Measurements from ENCODE around the gene TINCR.
"Not testable (repeated sequence)": the region's sequence is repeated elsewhere in the genome, so short reads cannot be mapped to it uniquely, and the experiment has no call there.

The TINCR gene

DNA sequence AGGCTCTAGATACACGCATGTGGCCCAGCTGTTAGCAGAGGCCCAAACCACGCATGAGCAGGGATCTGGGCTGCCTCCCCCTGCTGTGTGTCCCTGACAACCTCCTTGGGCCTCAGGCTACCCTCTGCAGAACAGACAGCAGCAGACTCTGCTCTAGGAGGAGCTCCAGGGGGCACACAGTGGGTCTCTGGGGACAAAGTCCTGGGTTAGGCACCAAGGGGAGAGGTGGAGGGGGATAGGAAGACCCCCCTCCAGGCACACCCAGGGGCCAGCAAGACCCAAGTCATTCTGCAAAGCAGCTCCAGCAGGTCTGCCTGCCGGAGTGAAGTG lies 8.0 kb downstream of the TINCR start:
- DNase-seq (ENCODE audit: low read depth in 2 of 2): no peak

DNA sequence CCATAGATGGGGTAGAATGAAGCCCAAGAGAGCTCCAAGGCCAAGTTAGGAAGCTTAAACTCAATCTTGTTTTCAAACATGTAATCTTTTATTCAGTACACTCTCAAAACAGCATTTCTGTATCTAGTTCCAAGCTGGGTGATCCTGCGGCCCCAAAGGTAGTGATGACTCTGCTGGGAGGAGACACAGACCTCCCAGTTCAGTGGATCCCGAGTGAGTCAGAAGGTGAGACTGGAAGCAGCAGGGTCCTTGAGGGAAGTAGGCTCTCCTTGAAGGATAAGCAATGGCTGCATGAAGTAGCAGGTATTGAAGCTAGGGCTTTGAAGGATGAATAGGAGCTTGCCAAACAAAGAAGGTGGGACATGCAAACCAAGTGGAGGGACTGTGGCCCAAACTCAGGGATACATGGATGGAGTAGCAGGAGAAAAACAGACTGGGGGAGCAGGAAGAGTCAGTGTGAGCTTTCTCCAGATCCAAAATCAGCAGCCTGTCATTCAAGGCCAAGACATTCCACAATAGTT lies 9.6 kb downstream of the TINCR start:
- no peak for DNase-seq (ENCODE audit: low read depth in 2 of 2)

DNA sequence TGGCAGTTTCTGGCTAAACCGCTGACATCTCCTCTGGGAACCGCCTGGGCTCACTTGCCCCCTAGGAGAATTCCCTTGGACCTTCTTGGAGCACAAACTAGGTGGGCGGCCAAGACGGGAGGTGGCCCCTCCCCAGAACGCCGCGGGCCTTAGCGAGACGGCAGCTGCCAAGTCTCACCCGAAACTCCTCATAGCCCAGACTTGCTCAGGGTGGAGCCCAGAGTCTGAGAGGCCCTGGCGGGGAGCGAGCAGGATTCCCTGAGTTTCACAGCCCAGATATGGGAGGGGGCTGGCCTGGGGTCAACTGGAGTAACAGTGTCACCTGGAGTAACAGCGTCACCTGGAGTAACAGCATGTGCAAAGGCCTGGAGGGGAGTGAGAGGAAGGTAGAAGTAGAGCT lies 10.1 kb downstream of the TINCR start:
- no peak for DNase-seq (ENCODE audit: low read depth in 2 of 2)

DNA sequence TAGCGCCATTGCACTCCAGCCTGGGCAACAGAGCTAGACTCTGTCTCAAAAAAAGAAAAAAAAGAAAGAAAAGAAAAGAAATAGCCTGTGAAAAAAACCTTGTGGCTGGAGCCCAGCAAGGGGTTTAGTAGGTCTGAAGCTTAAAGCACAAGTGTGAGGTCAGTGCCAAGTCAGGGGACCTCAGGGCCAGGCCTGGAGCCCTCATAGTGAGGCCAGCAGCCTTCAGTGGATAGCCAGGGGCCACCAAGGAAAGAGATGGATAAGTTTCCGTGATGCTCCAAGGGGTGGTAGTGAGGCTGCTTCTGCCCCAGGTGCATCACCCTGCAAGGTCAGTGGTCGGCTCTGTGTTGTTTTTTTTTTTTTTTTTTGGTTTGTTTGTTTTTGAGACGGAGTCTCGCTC lies 12.9 kb downstream of the TINCR start:
- no peak for DNase-seq (ENCODE audit: low read depth in 2 of 2)

DNA sequence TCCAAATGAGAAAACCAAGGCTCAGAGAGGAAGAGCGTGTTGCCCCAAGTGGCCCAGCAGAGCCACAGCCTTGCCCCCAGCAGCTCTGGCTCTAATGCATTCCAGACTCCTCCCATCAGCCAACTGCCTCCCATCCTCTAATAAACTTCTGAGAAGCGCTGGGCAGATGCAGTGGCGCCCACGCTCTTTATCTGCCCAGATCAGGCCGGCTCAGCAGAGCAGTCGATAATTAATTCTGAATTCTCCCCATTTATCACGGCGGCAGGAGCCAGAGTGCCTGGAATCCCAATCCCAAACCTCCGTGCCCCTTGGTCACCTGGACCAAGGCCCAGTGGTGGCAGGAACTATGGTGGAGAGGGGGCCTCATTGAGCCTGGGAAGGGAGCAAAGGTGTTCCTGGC lies 13.9 kb downstream of the TINCR start:
- no peak for DNase-seq (ENCODE audit: low read depth in 2 of 2)

DNA sequence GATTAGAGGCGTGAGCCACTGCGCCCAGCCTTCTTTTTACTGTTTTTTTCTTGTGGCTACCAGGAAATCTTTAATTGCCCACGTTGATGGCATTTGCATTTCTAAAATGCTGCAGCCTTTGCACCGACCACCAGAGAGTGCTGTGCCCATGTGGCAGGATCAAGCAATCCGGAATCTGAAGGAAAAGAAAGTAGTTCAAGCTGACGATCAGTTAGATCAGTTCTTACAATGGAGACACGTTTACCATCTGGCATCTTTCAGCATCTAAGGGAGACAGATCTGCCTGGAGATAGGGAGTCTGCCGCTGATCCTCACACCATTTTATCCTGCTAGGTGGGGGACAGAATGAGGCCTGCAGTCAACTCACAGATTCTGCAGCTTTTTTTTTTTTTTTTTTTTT lies 19.9 kb downstream of the TINCR start:
- no peak for DNase-seq (ENCODE audit: low read depth in 2 of 2)

DNA sequence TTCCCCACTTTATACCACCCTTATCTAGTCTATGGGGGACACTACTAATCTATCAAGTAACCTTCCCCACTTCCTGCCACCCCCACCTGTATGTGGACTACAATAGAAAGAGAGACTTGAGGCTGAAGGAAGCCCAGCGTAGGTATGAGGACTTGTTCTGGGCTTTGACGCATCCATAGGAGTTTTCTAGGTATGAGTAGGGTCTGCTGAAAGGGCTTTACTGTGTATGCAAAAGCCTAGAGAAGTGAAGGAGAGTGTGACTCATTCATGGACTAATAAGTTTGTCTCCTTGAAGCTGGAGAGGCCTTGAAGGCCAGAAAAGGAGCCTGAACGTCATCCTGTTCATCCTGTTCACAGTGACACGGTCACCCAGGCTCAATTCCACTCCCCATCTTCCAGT lies 21.8 kb downstream of the TINCR start:
- DNase-seq (ENCODE audit: low read depth in 2 of 2): no peak

DNA sequence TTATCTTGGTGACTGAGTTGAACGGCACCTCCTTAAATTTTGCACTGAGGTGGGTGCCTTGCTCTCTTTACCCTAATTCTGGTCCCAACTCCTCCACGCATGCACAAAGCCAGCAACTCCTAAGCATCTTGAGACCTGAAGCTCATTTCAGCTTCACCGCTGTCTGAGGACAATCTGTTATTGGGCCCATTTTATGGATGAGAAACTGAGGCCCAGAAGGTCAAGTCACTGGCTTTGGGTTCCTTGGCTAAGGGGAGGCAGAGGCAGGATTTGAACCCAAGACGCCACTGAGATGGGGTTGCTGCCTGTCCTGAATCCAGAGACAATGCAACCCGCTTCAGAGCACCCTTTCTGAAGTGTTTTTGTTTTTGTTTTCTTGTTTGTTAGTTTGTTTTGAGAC lies 22.7 kb downstream of the TINCR start:
- no peak for DNase-seq (ENCODE audit: low read depth in 2 of 2)

DNA sequence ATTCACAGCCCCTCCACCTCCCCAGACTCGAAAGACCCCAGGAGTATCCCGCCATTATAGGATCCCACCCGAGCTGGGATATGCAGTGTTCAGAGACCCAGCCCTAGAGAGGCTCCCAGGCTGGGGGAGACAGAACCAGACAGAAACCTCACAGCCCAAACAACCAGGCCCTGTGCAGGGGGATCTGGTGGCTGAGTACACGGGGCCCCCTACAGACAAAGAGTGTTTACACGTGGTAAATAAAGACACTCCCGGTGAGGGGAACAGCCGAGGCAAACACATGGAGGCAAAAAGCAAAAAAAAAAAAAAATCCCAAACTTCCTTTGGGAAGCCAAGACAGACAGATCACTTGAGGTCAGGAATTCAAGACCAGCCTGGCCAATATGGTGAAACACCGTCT lies 25.1 kb downstream of the TINCR start:
- DNase-seq (ENCODE audit: low read depth in 2 of 2): no peak

DNA sequence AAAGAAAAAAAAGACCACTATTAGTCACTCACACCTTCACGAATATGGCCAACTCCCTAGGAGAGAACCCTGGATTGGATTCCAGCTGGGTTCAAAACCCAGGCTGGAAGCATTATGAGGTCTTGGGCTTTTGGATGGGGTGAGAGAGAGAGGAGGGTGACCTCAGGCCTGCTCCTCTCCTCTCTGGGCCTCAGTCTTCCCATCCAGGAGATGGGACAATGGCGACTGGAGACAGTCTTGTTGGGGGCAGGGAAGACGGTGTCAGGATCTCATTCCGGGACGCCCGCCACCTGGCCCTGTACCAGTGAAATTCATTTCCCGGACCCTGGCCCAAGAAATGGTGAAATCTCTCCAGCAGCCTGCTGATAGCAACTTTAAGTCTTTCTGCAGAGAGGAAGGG lies 26.3 kb downstream of the TINCR start:
- DNase-seq (ENCODE audit: low read depth in 2 of 2): no peak

DNA sequence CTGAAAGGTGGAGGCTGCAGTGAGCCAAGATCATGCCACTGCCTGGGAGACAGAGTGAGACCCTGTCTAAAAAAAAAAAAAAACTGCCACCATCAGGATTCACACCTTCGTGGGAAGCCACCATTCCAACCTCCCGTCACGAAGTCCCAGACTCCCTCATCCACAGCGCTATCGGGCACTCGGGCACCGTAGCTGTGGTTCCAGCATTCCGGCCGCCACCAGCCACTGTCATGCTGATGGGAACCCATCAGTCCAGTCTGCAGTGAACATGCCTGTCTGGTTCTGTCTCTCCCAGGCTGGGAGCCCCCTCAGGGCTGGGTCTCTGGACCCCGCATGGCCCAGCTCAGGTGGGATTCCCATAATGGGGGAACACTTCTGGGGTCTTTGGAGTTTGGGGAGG lies 27.5 kb downstream of the TINCR start:
- DNase-seq (ENCODE audit: low read depth in 2 of 2): no peak

DNA sequence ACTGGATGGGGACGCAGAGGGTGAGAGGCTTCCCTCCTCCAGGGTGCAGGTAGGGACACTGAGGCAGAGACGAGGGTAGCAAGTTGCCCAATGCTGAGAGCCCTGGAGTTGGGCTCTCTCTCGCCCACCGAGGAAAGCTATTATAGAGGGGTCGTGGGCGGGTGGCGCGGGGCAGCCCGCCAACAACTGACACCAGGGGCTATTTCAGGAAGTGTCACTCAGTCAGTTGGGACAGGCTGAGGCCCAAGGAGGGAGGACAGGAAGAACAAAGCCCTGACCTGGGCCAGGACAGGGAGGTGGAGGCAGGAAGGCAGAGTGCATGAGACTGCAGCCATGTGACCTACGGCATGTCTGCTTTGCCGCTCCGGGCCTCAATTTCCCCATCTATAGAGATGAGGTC lies 29.9 kb downstream of the TINCR start:
- DNase-seq (ENCODE audit: low read depth in 2 of 2): no peak

DNA sequence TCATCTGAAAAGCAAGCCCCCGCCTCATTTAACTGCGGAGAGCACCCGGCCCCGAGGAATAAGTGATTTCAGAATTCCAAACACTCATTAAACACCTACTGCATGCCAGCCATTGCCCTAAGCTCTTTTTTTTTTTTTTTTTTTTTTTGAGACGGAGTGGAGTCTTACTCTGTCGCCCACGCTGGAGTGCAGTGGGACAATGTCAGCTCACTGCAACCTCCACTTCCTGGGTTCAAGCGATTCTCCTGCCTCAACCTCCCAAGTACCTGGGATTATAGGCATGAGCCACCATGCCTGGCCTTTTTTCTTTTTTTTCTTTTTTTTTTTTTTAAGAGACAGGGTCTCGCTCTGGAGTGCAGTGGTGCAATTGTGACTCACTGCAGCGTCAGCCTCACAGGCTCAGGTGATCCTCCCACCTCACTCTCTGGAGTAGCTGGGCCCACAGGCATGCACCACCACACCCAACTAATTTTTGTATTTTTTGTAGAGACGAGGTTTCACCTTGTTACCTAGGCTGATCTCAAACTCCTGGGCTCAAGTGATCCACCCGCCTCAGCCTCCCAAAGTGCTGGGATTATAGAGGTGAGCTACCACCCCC lies 30.7 kb downstream of the TINCR start:
- DNase-seq (ENCODE audit: low read depth in 2 of 2): not testable (repeated sequence)

DNA sequence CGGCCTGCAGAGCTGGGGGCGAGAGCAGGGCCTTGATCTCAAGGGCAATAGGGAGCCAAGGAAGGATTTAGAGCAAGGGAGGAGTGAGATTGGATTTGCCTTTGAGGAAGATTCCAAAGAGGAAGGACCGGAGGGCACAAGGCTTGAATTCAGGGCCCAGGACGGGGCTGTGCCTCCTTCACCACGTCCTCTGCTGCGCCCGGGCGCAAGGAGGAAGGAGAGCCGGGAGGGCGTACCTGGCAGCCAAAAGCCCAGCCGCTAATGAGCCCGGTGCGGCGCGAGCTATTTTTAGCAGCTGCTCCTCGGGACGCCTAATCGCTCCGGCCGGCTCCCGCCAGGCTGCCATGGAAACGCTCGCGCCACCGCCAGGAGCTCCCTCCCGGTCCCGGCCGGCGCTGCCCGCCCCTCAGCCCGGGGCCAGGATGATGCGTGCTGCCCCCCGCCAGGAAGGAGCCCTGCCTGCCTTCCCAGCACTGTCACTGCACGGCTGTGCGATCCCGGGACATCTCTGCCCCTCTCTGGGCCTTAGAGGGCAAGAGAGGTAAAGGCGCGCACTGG lies 31.3 kb downstream of the TINCR start:
- no peak for DNase-seq (ENCODE audit: low read depth in 2 of 2)

DNA sequence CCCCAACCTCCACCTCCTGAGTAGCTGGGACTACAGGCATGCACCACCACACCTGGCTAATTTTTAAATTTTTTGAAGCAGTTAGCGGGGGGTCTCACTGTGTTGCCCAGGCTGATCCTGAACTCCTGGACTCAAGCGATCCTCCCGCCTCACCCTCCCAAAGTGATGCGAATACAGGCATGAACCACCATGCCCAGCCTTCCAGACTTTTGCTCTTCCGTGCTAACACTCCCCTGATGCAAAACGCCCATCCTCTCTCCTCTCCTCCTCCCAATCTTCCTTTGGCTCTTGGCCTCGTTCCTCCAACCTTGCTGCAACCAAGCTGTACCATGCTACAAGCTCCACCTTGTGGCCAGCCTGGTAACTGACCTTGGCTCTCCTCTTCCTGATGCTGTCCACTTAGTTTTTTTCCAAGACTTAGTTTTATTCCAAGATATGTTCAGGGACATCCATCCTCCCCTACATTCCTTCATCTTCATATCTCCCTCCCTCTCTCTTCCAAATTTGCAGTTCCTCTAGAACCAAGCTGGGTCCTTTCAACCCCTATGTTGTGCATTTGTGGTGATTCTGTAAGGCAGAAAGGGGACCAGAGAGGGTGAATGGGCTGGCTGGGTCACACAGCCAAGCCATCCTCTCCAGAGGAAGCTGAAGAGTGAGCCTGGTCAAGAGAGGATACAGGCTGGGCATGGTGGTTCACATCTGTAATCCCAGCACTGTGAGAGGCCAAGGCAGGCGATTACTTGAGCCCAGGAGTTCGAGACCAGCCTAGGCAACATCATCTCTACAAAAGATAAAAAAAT lies 32.8 kb downstream of the TINCR start:
- DNase-seq (ENCODE audit: low read depth in 2 of 2): no peak

DNA sequence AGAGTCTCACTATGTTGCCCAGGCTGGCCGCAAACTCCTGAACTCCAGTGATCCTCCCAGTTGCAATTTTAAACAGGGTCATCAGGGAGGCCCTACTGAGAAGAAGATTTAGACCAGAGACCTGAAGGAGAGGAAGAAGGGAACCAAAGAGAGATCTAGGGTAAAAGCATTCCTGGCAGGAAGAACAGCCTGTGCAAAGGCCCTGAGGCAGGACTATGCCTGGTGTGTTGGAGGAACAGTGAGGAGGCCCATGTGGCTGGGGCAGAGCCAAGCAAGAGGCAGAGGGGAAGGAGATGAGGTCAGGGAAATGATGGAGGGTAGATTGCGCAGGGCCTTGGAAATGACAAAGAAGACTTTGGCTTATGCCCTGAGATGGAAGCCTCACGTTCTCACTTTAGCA lies 34.5 kb downstream of the TINCR start:
- DNase-seq (ENCODE audit: low read depth in 2 of 2): no peak

DNA sequence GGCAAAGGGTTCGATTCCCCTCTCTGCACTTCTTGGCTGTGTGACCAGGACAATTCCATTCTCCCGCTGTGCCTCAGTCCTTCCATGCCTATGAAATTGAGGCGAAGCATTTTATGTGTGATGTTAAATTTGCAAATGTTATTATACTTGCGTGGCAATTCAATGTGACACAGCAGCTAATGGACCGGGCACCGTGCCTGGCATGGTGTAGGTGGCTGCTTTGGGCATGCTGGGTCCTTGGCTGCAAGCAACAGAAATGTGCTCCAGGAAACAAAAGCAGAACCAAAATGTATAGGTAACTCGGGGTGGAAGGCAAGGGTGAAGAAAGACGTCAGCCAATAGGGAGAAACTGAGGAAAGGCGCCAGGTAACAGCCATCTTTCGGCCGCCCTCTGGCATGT lies 37.1 kb downstream of the TINCR start:
- DNase-seq (ENCODE audit: low read depth in 2 of 2): no peak

DNA sequence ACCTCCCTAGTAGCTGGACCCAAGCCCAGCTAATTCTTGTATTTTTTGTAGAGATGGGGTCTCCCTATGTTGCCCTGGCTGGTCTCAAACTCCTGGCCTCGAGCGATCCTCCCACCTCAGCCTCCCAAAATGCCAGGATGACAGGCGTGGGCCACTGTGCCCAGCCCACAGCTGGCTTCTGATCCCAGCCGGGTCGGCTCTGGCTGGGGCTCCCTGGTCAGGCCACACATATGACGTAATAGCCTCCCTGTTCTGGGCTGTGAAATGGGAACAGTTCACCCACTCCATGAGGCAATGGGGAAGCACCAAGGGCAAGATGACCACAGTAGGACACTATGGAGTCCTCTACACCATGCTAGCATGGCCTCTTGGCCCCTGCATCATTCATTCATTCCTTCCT lies 41.1 kb downstream of the TINCR start:
- DNase-seq (ENCODE audit: low read depth in 2 of 2): no peak

DNA sequence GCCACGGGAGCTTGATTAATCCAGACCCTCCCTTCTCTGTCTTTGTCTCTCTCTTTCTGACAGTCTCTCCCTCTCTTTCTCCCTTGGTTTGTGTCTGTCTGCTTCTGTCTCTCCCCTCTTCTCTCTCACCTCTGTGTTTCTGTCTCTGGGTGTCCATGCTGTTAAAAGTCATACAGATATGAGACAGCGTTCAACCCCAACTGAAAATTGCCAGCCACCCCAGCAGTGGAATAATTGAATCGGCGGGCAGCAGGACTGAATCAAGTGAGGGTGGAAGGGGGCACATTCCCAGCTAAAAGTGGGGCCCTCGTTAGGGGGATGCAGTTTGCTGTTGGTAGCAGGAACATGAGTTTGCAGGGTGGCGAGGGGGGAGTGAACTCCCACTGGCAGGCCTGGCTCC lies 43.7 kb downstream of the TINCR start:
- DNase-seq (ENCODE audit: low read depth in 2 of 2): no peak

DNA sequence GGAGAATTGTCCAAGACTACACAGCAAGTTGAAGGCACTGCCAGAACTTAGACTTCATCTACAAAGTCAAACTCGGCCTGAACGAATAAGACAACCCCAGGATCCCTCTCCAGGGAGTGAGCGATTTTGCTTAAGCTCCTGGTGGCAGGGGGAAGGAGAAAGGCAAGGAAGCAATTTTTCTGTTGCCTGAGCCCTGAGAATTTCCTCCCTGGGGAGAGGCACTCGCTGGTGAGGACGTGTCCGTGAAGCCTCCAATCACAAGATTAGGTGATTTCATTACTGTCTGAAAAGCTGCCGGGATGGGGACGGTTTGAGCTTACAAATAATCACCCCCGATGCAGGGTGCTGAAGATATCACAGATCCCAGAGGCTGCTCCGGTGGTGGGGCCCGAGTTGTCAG lies 45.6 kb downstream of the TINCR start:
- DNase-seq (ENCODE audit: low read depth in 2 of 2): no peak

DNA sequence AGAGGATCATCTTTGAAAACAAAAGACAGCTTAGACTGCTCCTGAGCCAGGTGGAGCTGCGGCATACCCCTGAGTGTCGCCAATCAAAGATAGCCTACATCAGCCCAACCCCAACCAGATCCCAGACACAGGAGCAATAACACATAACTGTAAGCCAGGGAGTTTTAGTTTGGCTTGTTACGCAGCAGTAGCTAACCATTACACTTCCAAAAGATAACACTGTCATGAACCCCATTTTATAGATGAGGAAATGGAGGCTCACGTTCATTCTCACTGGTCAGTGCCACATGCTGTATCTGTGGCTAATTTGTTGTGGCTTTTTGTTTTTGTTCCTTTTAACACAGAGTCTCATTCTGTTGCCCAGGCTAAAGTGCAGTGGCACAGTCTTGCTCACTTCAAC lies 47.3 kb downstream of the TINCR start:
- no peak for DNase-seq (ENCODE audit: low read depth in 2 of 2)

DNA sequence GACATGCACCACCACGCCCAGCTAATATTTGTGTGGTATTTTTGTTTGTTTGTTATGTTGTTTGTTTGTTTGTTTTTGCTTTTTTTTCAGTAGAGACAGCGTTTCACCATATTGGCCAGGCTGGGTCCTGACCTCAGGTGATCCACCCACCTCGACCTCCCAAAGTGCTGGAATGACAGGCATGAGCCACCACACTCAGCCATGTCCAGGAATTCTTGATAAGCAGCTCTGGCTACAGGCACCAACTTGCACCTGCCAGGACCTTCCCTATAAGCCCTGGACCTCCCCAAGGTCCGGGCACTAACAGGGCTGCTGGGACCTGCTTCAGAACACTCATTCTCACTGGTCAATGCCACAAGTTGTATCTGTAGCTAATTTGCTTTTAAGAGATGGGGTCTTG lies 48.7 kb downstream of the TINCR start:
- DNase-seq (ENCODE audit: low read depth in 2 of 2): no peak

DNA sequence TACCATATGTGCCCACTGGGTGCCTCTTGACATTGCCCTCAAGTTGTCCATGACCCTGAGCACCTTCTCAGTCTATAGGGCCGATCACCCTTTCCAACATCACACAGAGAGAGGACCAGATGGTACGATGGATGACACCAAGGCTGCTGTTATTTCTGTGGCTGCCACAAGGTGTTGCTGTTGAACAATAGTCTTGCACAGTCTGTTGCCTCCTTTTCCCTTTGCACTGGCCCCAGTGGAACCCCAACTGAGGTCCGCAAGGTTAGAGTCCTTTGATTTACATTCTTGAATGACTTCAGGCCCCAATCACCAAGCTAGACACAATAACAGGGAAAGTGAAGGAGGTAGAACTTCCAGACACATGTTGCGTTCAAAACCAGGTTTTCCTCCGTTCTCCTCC lies 52.0 kb downstream of the TINCR start:
- no peak for DNase-seq (ENCODE audit: low read depth in 2 of 2)

DNA sequence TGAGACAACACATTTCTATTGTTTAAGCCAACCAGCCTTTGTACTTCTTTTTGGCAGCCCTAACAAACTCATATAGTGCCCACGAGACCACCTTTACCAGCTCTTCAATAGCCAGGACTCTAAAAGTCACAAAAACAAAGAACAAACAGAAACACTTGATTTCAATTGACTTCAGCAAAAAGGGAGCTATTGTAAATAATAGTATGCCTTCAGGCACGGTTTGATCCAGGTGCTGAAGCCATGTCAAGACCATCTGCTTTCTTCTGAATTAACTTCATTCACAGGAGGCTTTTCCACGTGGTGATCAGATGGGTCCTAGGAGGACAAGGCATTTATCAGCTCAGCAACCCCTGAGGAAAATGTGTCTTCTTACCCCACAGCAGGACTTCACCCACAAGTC lies 53.8 kb downstream of the TINCR start:
- DNase-seq (ENCODE audit: low read depth in 2 of 2): no peak

Data from stimulated activated CD8-positive, alpha-beta memory T cell treated with anti-CD3 and anti-CD28 coated beads, Interleukin-15, amount 100 ng/mL, for 4 hours (primary cell).